Gastroesophageal sphincter (tissue), 4 donors: ENCODE results near the gene MDGA2. TPM values are rescaled to one million over a fixed set of nuclear protein-coding genes. Genes with fewer than 3 reads are reported as not detected.

Experiments
- ATAC-seq: fragments of 150-250 bp; one replicate; pipeline ENCODE4 v1.9.1; 2016; ENCODE audit warnings: mild to moderate bottlenecking, moderate library complexity
- H3K27ac ChIP-seq, 4 donors: fragments of 200-600 bp; sonication (generic) in 3 of 4; 1 replicate in 3 of 4; 2 replicates in 1 of 4; pipeline ENCODE4 v1.5.1; 2016 to 2019
- H3K27me3 ChIP-seq: fragments of 200-600 bp; sonication (generic); one replicate; pipeline ENCODE4 v1.5.1; 2019
- H3K36me3 ChIP-seq, 2 donors: fragments of 200-600 bp; sonication (generic); one replicate each; pipeline ENCODE4 v1.5.1; 2019; ENCODE audit warnings: control low read depth in 1 of 2
- H3K4me1 ChIP-seq, 3 donors: fragments of 200-600 bp; sonication (generic); 1 replicate in 2 of 3; 2 replicates in 1 of 3; pipeline ENCODE4 v1.5.1; 2016 to 2019; ENCODE audit warnings: control low read depth in 2 of 3
- H3K4me3 ChIP-seq, 2 donors: fragments of 200-600 bp; sonication (generic); one replicate each; pipeline ENCODE4 v1.5.1; 2019; ENCODE audit warnings: mild to moderate bottlenecking in 1 of 2, moderate library complexity in 1 of 2
- H3K9me3 ChIP-seq, 3 donors: fragments of 200-600 bp; sonication (generic); one replicate each; pipeline ENCODE4 v1.5.1; 2017 to 2019; ENCODE audit warnings: control low read depth in 2 of 3
- CTCF ChIP-seq, 4 experiments: fragments of 200-600 bp in 2 of 4; fragments of 450-650 bp in 2 of 4; sonication (generic) in 1 of 4; IDR thresholded peaks; one replicate each; pipeline ENCODE4 v1.5.1; 2017 to 2019; ENCODE audit warnings: antibody characterized with exemption in 4 of 4, mild to moderate bottlenecking in 2 of 4, moderate library complexity in 2 of 4
- EP300 ChIP-seq: sonication (generic); formaldehyde crosslinking; IDR thresholded peaks from one replicate; pipeline ENCODE4 v1.6.1; 2017; ENCODE audit warnings: antibody characterized with exemption, mild to moderate bottlenecking
- POLR2A ChIP-seq, 2 donors: fragments of 450-650 bp; IDR thresholded peaks; one replicate each; pipeline ENCODE4 v1.6.1; 2017; ENCODE audit warnings: antibody characterized with exemption in 2 of 2, mild to moderate bottlenecking in 2 of 2, moderate library complexity in 1 of 2
- POLR2AphosphoS5 ChIP-seq: sonication (generic); formaldehyde crosslinking; IDR thresholded peaks from one replicate; pipeline ENCODE4 v1.6.1; 2017; ENCODE audit warnings: antibody characterized with exemption
- WGBS, 2 donors: methylation state at CpG; one replicate each; pipeline ENCODE4 v1.1.5; 2018; ENCODE audit warnings: low coverage in 1 of 2; 5-methylcytosine and 5-hydroxymethylcytosine counted together
- total RNA-seq, 4 donors: library from RNA; depleted of rRNA; stranded (reverse); fragments of >200 nt; gene quantifications; one replicate each; pipeline ENCODE4 v1.1.0, GENCODE V29; 2016

The MDGA2 gene
- total RNA-seq, 4 donors from 2014 or later: 0.40 TPM; not detected in 3

- 97 to 100% methylated on average over 2 of the region's 2 CpGs for WGBS, 2 donors
- H3K9me3 ChIP-seq: no peaks in the 10 kb centered on the region
- no peaks in the 10 kb centered on the region for H3K27me3 ChIP-seq
- ATAC-seq: no peak
- H3K27ac ChIP-seq: no peak overlapping the region
- no peaks in the 10 kb centered on the region for H3K4me1 ChIP-seq
- TF ChIP-seq POLR2A (IDR thresholded peaks at IDR 0.05) (no peak), CTCF (IDR thresholded peaks at IDR 0.05) (no peak), EP300 (no peak), POLR2AphosphoS5 (no peak)
- no peaks in the 10 kb centered on the region for H3K36me3 ChIP-seq
- no peak overlapping the region for H3K4me3 ChIP-seq
These were observed 78.5 kb downstream of the MDGA2 start for GRCh38 chr14:47596860-47597259.

GRCh38 chr14:47596232-47596631 is 79.2 kb downstream of the MDGA2 start:
- H3K4me3 ChIP-seq: no peak overlapping the region

GRCh38 chr14:47595552-47595951 is 79.9 kb downstream of the MDGA2 start:
- TF ChIP-seq POLR2AphosphoS5 (no peak), EP300 (no peak), CTCF (IDR thresholded peaks at IDR 0.05) (no peak), POLR2A (IDR thresholded peaks at IDR 0.05) (no peak)
- Histone ChIP-seq H3K4me3 (no peak overlapping the region), H3K27me3 (no peaks in the 10 kb centered on the region), H3K27ac (no peak overlapping the region), H3K9me3 (no peaks in the 10 kb centered on the region), H3K36me3 (no peaks in the 10 kb centered on the region), H3K4me1 (no peaks in the 10 kb centered on the region)
- WGBS, 2 donors: 83 to 90% methylated on average over 1 of the region's 1 CpG
- no peak for ATAC-seq

More at GRCh38 chr14:47596232-47596631, 79.2 kb downstream of the MDGA2 start:
- Histone ChIP-seq H3K9me3 (no peaks in the 10 kb centered on the region), H3K27ac (no peak overlapping the region), H3K36me3 (no peaks in the 10 kb centered on the region), H3K4me1 (no peaks in the 10 kb centered on the region), H3K27me3 (no peaks in the 10 kb centered on the region)
- 70 to 73% methylated on average over 3 of the region's 3 CpGs for WGBS, 2 donors
- TF ChIP-seq EP300 (no peak), POLR2AphosphoS5 (no peak), CTCF (IDR thresholded peaks at IDR 0.05) (no peak), POLR2A (IDR thresholded peaks at IDR 0.05) (no peak)
- no peak for ATAC-seq

GRCh38 chr14:47590767-47591495 is 84.5 kb downstream of the MDGA2 start:
- 25 to 30% methylated on average over 2 of the region's 2 CpGs for WGBS, 2 donors
- H3K9me3 ChIP-seq: no peaks in the 10 kb centered on the region
- ATAC-seq: no peak
- H3K4me1 ChIP-seq: no peaks in the 10 kb centered on the region
- H3K27me3 ChIP-seq: no peaks in the 10 kb centered on the region
- H3K36me3 ChIP-seq: no peaks in the 10 kb centered on the region
- TF ChIP-seq EP300: no peak
- TF ChIP-seq POLR2A (IDR thresholded peaks at IDR 0.05): no peak
- TF ChIP-seq POLR2AphosphoS5: no peak
- TF ChIP-seq CTCF (IDR thresholded peaks at IDR 0.05): no peak
- no peak overlapping the region for H3K27ac ChIP-seq
- H3K4me3 ChIP-seq: no peak overlapping the region

- Histone ChIP-seq H3K27ac (no peak overlapping the region), H3K4me3 (no peak overlapping the region), H3K27me3 (no peaks in the 10 kb centered on the region), H3K36me3 (no peaks in the 10 kb centered on the region), H3K9me3 (no peaks in the 10 kb centered on the region), H3K4me1 (no peaks in the 10 kb centered on the region)
- WGBS, 2 donors: 84 to 91% methylated on average over 5 to 7 of the region's 7 CpGs
- no peak for TF ChIP-seq EP300
- ATAC-seq: no peak
These were observed 90.0 kb downstream of the MDGA2 start for GRCh38 chr14:47585447-47585846.
